HL-60 (cell line): Measurements from ENCODE around the gene PIGQ.

Experiments
- DNase-seq, 2 experiments: peaks; one replicate each; pipeline ENCODE4 v3.0.0-alpha.2; 2010 to 2020; ENCODE audit warnings: low read depth in 1 of 2, low spot score in 1 of 2
- H3K27ac ChIP-seq: fragments of 250-450 bp; sonication (Bioruptor Pico); replicated peaks from 2 replicates; pipeline ENCODE4 v1.5.1; 2020; ENCODE audit warnings: mild to moderate bottlenecking, moderate library complexity
- H3K27me3 ChIP-seq: fragments of 250-450 bp; sonication (Bioruptor Pico); 2 replicates; pipeline ENCODE4 v1.5.1; 2021; ENCODE audit warnings: mild to moderate bottlenecking, moderate library complexity; ENCODE audit not compliant: insufficient read depth, poor library complexity, severe bottlenecking
- H3K4me3 ChIP-seq: replicated peaks from 2 replicates; pipeline ENCODE4 v1.5.1; 2011; ENCODE audit warnings: mild to moderate bottlenecking, control low read depth, low read length; ENCODE audit not compliant: insufficient read depth
- CTCF ChIP-seq: IDR thresholded peaks from one replicate; pipeline ENCODE4 v1.5.1; 2011; ENCODE audit warnings: low read length, control low read depth, inconsistent platforms; ENCODE audit not compliant: insufficient read depth
- GABPA ChIP-seq: IDR thresholded peaks from 2 replicates; pipeline ENCODE4 v1.6.1; 2012; ENCODE audit warnings: low read depth
- POLR2AphosphoS5 ChIP-seq: IDR thresholded peaks from 2 replicates; pipeline ENCODE4 v1.6.1; 2012; ENCODE audit warnings: low read depth
- REST ChIP-seq: IDR thresholded peaks from 2 replicates; pipeline ENCODE4 v1.6.1; 2012; ENCODE audit warnings: low read depth; ENCODE audit not compliant: insufficient replicate concordance
- SPI1 ChIP-seq: IDR thresholded peaks from 2 replicates; pipeline ENCODE4 v1.6.1; 2012; ENCODE audit warnings: low read depth, mild to moderate bottlenecking, borderline replicate concordance

The PIGQ gene

DNA sequence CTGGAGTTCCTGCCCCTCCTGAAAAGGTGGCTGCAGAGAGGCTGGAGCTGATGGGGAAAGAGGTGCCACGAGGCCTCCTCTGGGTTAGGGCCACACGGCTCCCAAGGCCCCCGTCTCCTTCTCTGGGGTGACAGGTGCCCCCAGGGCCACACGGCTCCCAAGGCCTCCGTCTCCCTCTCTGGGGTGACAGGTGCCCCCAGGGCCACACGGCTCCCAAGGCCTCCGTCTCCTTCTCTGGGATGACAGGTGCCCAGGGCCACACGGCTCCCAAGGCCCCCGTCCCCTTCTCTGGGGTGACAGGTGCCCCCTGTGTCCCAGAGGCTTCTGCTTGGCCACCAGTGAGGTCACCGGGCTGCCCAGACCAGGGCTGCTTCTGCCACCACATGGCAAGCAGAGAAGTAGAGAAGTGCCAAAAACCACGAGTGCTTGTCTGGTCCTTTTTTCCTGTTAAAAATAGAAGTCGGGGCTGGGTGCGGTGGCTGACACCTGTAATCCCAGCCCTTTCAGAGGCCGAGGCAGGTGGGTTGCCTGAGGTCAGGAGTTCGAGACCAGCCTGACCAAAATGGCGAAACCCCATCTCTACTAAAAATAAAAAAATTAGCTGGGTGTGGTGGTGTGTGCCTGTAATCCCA lies 38.2 kb upstream of the PIGQ start:
- no peak for DNase-seq
- no peak overlapping the region for H3K27ac ChIP-seq
- H3K4me3 ChIP-seq, result no peak overlapping the region
- TF ChIP-seq GABPA (no peak), REST (no peak)
- H3K27me3 ChIP-seq, result no peaks in the 10 kb centered on the region

GRCh38 chr16:533391-534123 lies 36.2 kb upstream of the PIGQ start:
- no peak for TF ChIP-seq REST
- no peak for TF ChIP-seq CTCF
- no peak for TF ChIP-seq SPI1
- no peak for TF ChIP-seq POLR2AphosphoS5
- TF ChIP-seq GABPA, result no peak
- no peak overlapping the region for H3K4me3 ChIP-seq
- DNase-seq, result no peak
- H3K27ac ChIP-seq, result no peak overlapping the region
- H3K27me3 ChIP-seq, result no peaks in the 10 kb centered on the region

- DNase-seq, result no peak
- TF ChIP-seq GABPA (no peak), SPI1 (no peak), POLR2AphosphoS5 (no peak), CTCF (no peak), REST (no peak)
- Histone ChIP-seq H3K4me3 (no peak overlapping the region), H3K27ac (no peak overlapping the region), H3K27me3 (no peaks in the 10 kb centered on the region)
Measured at GRCh38 chr16:534135-534534, 35.6 kb upstream of the PIGQ start.
